Lower lobe of right lung (tissue), 2 donors: ENCODE data around the gene BSND. TPM values are rescaled to one million over a fixed set of nuclear protein-coding genes. Genes with fewer than 3 reads are reported as not detected.

Experiments used
- ATAC-seq, 2 donors: fragments of 200-7000 bp; cut with Tn5 transposase; one replicate each; pipeline ENCODE4 v1.9.1; 2020 to 2022; ENCODE audit warnings: mild to moderate bottlenecking in 2 of 2, moderate library complexity in 2 of 2
- DNase-seq: peaks from one replicate; pipeline ENCODE4 v3.0.0-alpha.2; 2020
- H3K27ac ChIP-seq: fragments of 200-600 bp; one replicate; pipeline ENCODE4 v1.8.0; 2022
- H3K27me3 ChIP-seq: fragments of 200-600 bp; one replicate; pipeline ENCODE4 v1.8.0; 2022; ENCODE audit warnings: low read depth
- H3K36me3 ChIP-seq: fragments of 200-600 bp; one replicate; pipeline ENCODE4 v1.8.0; 2022; ENCODE audit warnings: mild to moderate bottlenecking
- H3K4me1 ChIP-seq: fragments of 200-600 bp; one replicate; pipeline ENCODE4 v1.8.0; 2022
- H3K4me3 ChIP-seq: fragments of 200-600 bp; one replicate; pipeline ENCODE4 v1.8.0; 2022; ENCODE audit warnings: mild to moderate bottlenecking
- H3K9me3 ChIP-seq: fragments of 200-600 bp; one replicate; pipeline ENCODE4 v1.8.0; 2022
- CTCF ChIP-seq: fragments of 200-600 bp; IDR thresholded peaks from one replicate; pipeline ENCODE4 v1.8.0; 2022; ENCODE audit warnings: antibody characterized with exemption, mild to moderate bottlenecking
- intact Hi-C: fragments of 100-400 bp; cut with DNase I; formaldehyde crosslinking; loops from one replicate; pipeline ENCODE4 v1.11.0; 2022
- total RNA-seq: library from RNA; stranded (reverse); fragmentation: NEBNext Ultra II Directional; extraction: Animal tissue kit (Norgen Biotek cat#: 25700); gene quantifications from one replicate; pipeline ENCODE4 v1.2.1, GENCODE V29; 2021
- donor health status: DM: no; HTN: yes; CAD: no; lungs with severe emphysema.

Gene BSND
- total RNA-seq, 1 donor from 2014 or later, result not detected

- no peak overlapping the region for H3K27ac ChIP-seq
- DNase-seq (no peak), ATAC-seq (no peak)
- no peaks in the 10 kb centered on the region for H3K36me3 ChIP-seq
- H3K4me1 ChIP-seq, result no peaks in the 10 kb centered on the region
- H3K4me3 ChIP-seq, result no peak overlapping the region
- peaks cover 7% of the 10 kb centered on the region for H3K27me3 ChIP-seq
- intact Hi-C loops, result no loop called here
- TF ChIP-seq CTCF, result no peak
- H3K9me3 ChIP-seq, result no peaks in the 10 kb centered on the region
Measured at GRCh38 chr1:54989473-54989872, 9.3 kb upstream of the BSND start.

GRCh38 chr1:54989968-54990810, 8.5 kb upstream of the BSND start:
- intact Hi-C loops, result no loop called here
- H3K4me3 ChIP-seq, result no peak overlapping the region
- peaks cover 7% of the 10 kb centered on the region for H3K27me3 ChIP-seq
- ATAC-seq (no peak), DNase-seq (no peak)
- no peak overlapping the region for H3K27ac ChIP-seq
- H3K9me3 ChIP-seq, result no peaks in the 10 kb centered on the region
- no peaks in the 10 kb centered on the region for H3K36me3 ChIP-seq
- no peak for TF ChIP-seq CTCF
- no peaks in the 10 kb centered on the region for H3K4me1 ChIP-seq

- intact Hi-C loops, result no loop called here
- ATAC-seq, result no peak
- Histone ChIP-seq H3K27ac (no peak overlapping the region), H3K4me1 (no peaks in the 10 kb centered on the region), H3K9me3 (no peaks in the 10 kb centered on the region), H3K36me3 (no peaks in the 10 kb centered on the region), H3K4me3 (no peak overlapping the region), H3K27me3 (peaks cover 6% of the 10 kb centered on the region)
- TF ChIP-seq CTCF, result no peak
- no peak for DNase-seq
Measured at GRCh38 chr1:54990916-54991315, 7.8 kb upstream of the BSND start.

- ATAC-seq, result no peak
- no peak for DNase-seq
- H3K27me3 ChIP-seq, result peaks cover 11% of the 10 kb centered on the region
- H3K27ac ChIP-seq, result no peak overlapping the region
- peaks cover 8% of the 10 kb centered on the region for H3K4me1 ChIP-seq
- no peaks in the 10 kb centered on the region for H3K36me3 ChIP-seq
- no peak for TF ChIP-seq CTCF
- intact Hi-C loops, result no loop called here
- no peaks in the 10 kb centered on the region for H3K9me3 ChIP-seq
- no peak overlapping the region for H3K4me3 ChIP-seq
Measured at GRCh38 chr1:54991939-54992338, 6.8 kb upstream of the BSND start.

GRCh38 chr1:54993140-54993539, 5.6 kb upstream of the BSND start:
- intact Hi-C loops, result no loop called here

More at GRCh38 chr1:54993140-54993539, 5.6 kb upstream of the BSND start:
- peaks cover 11% of the 10 kb centered on the region for H3K4me1 ChIP-seq
- DNase-seq (no peak), ATAC-seq (no peak)
- no peak overlapping the region for H3K4me3 ChIP-seq
- H3K27ac ChIP-seq, result no peak overlapping the region
- H3K9me3 ChIP-seq, result no peaks in the 10 kb centered on the region
- TF ChIP-seq CTCF, result no peak
- H3K27me3 ChIP-seq, result peaks cover 23% of the 10 kb centered on the region
- H3K36me3 ChIP-seq, result no peaks in the 10 kb centered on the region
